ENCODE results near the gene ILK. TPM values are rescaled to one million over a fixed set of nuclear protein-coding genes. Genes with fewer than 3 reads are reported as not detected.
A peak's percentile ranks its signal among the peaks of the same experiment; 100 is the strongest.

The ILK gene
- total RNA-seq, 1 donor from 2014 or later, result 210 TPM

- intact Hi-C loops (cut with micrococcal nuclease), result no loop called here
- peak; percentile 81 for DNase-seq
These were observed 43.5 kb downstream of the ILK start for GRCh38 chr11:6646918-6647679.

GRCh38 chr11:6647836-6648235, 44.3 kb downstream of the ILK start:
- DNase-seq, result no peak
- intact Hi-C loops (cut with micrococcal nuclease), result no loop called here
- ATAC-seq, result no peak

More at GRCh38 chr11:6646918-6647679, 43.5 kb downstream of the ILK start:
- ATAC-seq, result peak; percentile 50

GRCh38 chr11:6648501-6648900, 44.9 kb downstream of the ILK start:
- ATAC-seq (no peak), DNase-seq (no peak)
- intact Hi-C loops (cut with micrococcal nuclease), result no loop called here

- DNase-seq (no peak), ATAC-seq (no peak)
- intact Hi-C loops (cut with micrococcal nuclease), result no loop called here
These were observed 46.5 kb downstream of the ILK start for GRCh38 chr11:6650104-6650503.

- ATAC-seq, result no peak
- intact Hi-C loops (cut with micrococcal nuclease), result no loop called here
These were observed 47.4 kb downstream of the ILK start for GRCh38 chr11:6650980-6651379.

GRCh38 chr11:6652182-6652581, 48.6 kb downstream of the ILK start:
- DNase-seq (no peak), ATAC-seq (no peak)
- intact Hi-C loops (cut with micrococcal nuclease), result no loop called here

More at GRCh38 chr11:6650980-6651379, 47.4 kb downstream of the ILK start:
- no peak for DNase-seq

GRCh38 chr11:6653097-6653496, 49.5 kb downstream of the ILK start:
- ATAC-seq (no peak), DNase-seq (no peak)
- intact Hi-C loops (cut with micrococcal nuclease), result no loop called here

- ATAC-seq, result no peak
- intact Hi-C loops (cut with micrococcal nuclease), result no loop called here
- no peak for DNase-seq
These were observed 50.1 kb downstream of the ILK start for GRCh38 chr11:6653656-6654055.

- intact Hi-C loops (cut with micrococcal nuclease), result no loop called here
- ATAC-seq (peak; percentile 53), DNase-seq (peak; percentile 63)
These were observed 50.9 kb downstream of the ILK start for GRCh38 chr11:6654281-6655019.

GRCh38 chr11:6655020-6655789, 51.6 kb downstream of the ILK start:
- DNase-seq (peak; percentile 60), ATAC-seq (peak; percentile 57)
- intact Hi-C loops (cut with micrococcal nuclease), result no loop called here

- DNase-seq (peak; percentile 71), ATAC-seq (peak; percentile 69)
- intact Hi-C loops (cut with micrococcal nuclease), result no loop called here
These were observed 52.4 kb downstream of the ILK start, which contains the start of gene DCHS1 for GRCh38 chr11:6655790-6656583. Gene DCHS1 (minus strand): TSS chr11:6655809. CDS start chr11:6641613, 14,196 bp downstream.

- DNase-seq (no peak), ATAC-seq (no peak)
- intact Hi-C loops (cut with micrococcal nuclease), result no loop called here
These were observed 53.0 kb downstream of the ILK start for GRCh38 chr11:6656584-6656915.

GRCh38 chr11:6656936-6657335, 53.4 kb downstream of the ILK start:
- DNase-seq (no peak), ATAC-seq (no peak)
- intact Hi-C loops (cut with micrococcal nuclease), result no loop called here

GRCh38 chr11:6657346-6657745, 53.8 kb downstream of the ILK start:
- no peak for DNase-seq
- ATAC-seq, result no peak
- intact Hi-C loops (cut with micrococcal nuclease), result no loop called here

- intact Hi-C loops (cut with micrococcal nuclease), result no loop called here
These were observed 55.1 kb downstream of the ILK start for GRCh38 chr11:6658647-6659046.

More at GRCh38 chr11:6658647-6659046, 55.1 kb downstream of the ILK start:
- DNase-seq, result no peak
- no peak for ATAC-seq

Data from left ventricle myocardium superior (tissue), 1 donor.